Esophagus squamous epithelium (tissue), 5 donors: ENCODE measurements around the gene VWA5B2. TPM values are rescaled to one million over a fixed set of nuclear protein-coding genes. Genes with fewer than 3 reads are reported as not detected.

Source experiments
- DNase-seq: peaks from one replicate; lab custom pipeline; 2025; lab: John Stamatoyannopoulos, UW
- H3K27ac ChIP-seq, 4 donors: fragments of 200-600 bp; sonication (generic); one replicate each; pipeline ENCODE4 v1.5.1; 2016 to 2019; ENCODE audit warnings: mild to moderate bottlenecking in 1 of 4
- H3K27me3 ChIP-seq, 4 donors: fragments of 200-600 bp; sonication (generic); 1 replicate in 3 of 4; 2 replicates in 1 of 4; pipeline versions ENCODE4 v1.5.1 to v1.6.0; 2017 to 2021; ENCODE audit warnings: antibody characterized with exemption in 1 of 4
- H3K36me3 ChIP-seq, 3 donors: fragments of 200-600 bp; sonication (generic); one replicate each; pipeline ENCODE4 v1.5.1; 2016 to 2019
- H3K4me1 ChIP-seq, 3 donors: fragments of 200-600 bp; sonication (generic); one replicate each; pipeline ENCODE4 v1.5.1; 2017 to 2019
- H3K4me3 ChIP-seq, 4 donors: fragments of 200-600 bp; sonication (generic); 1 replicate in 3 of 4; 2 replicates in 1 of 4; pipeline ENCODE4 v1.5.1; 2016 to 2019; ENCODE audit warnings: mild to moderate bottlenecking in 2 of 4, moderate library complexity in 1 of 4
- H3K9me3 ChIP-seq, 3 donors: fragments of 200-600 bp; sonication (generic); one replicate each; pipeline ENCODE4 v1.5.1; 2016 to 2019
- CTCF ChIP-seq, 6 experiments: fragments of 450-650 bp in 4 of 6; fragments of 200-600 bp in 2 of 6; sonication (generic) in 2 of 6; IDR thresholded peaks; one replicate each; pipeline ENCODE4 v1.5.1; 2016 to 2019; ENCODE audit warnings: antibody characterized with exemption in 6 of 6, mild to moderate bottlenecking in 4 of 6, moderate library complexity in 4 of 6
- POLR2A ChIP-seq, 4 donors: fragments of 450-650 bp; IDR thresholded peaks; one replicate each; pipeline ENCODE4 v1.6.1; 2017; ENCODE audit warnings: antibody characterized with exemption in 4 of 4, mild to moderate bottlenecking in 4 of 4, moderate library complexity in 3 of 4
- WGBS, 2 donors: methylation state at CpG; one replicate each; pipeline ENCODE4 v1.1.5; 2018; 5-methylcytosine and 5-hydroxymethylcytosine counted together
- intact Hi-C: fragments of 100-400 bp; cut with DNase I; formaldehyde crosslinking; loops from one replicate; pipeline ENCODE4 v1.15.0; 2022
- total RNA-seq, 4 donors: library from RNA; depleted of rRNA; stranded (reverse); fragments of >200 nt; gene quantifications; one replicate each; pipeline ENCODE4 v1.1.0, GENCODE V29; 2016
- donor health status: DM: yes; HTN: yes; CAD: no.

Gene VWA5B2
- total RNA-seq, 4 donors from 2014 or later = 0.22 TPM; not detected in 3

- no peak for DNase-seq
- H3K27ac ChIP-seq = no peak overlapping the region
- no peaks in the 10 kb centered on the region for H3K9me3 ChIP-seq
- H3K4me1 ChIP-seq = peaks cover 0 to 10% (median 0%) of the 10 kb centered on the region in 3 donors
- peaks cover 0 to 78% (median 8%) of the 10 kb centered on the region in 4 donors for H3K27me3 ChIP-seq
- no peak for TF ChIP-seq POLR2A (IDR thresholded peaks at IDR 0.05)
- no peak for TF ChIP-seq CTCF (IDR thresholded peaks at IDR 0.05)
- intact Hi-C loops = no loop called here
- no peak overlapping the region for H3K4me3 ChIP-seq
- 47% methylated on average over 1 of the region's 1 CpG for WGBS, 2 donors
- no peaks in the 10 kb centered on the region for H3K36me3 ChIP-seq
These were observed 42.9 kb downstream of the VWA5B2 start for GRCh38 chr3:184272269-184272668.

- peaks cover 0 to 67% (median 8%) of the 10 kb centered on the region in 4 donors for H3K27me3 ChIP-seq
- DNase-seq = no peak
- no peak overlapping the region for H3K27ac ChIP-seq
- WGBS, 2 donors = 51 to 75% methylated on average over 5 to 12 of the region's 12 CpGs
- H3K9me3 ChIP-seq = no peaks in the 10 kb centered on the region
- intact Hi-C loops = no loop called here
- no peak overlapping the region for H3K4me3 ChIP-seq
- H3K4me1 ChIP-seq = peaks cover 0 to 10% (median 0%) of the 10 kb centered on the region in 3 donors
- TF ChIP-seq CTCF (IDR thresholded peaks at IDR 0.05) (no peak), POLR2A (IDR thresholded peaks at IDR 0.05) (no peak)
- no peaks in the 10 kb centered on the region for H3K36me3 ChIP-seq
These were observed 46.0 kb downstream of the VWA5B2 start for GRCh38 chr3:184275381-184275701.

GRCh38 chr3:184275961-184276910 is 46.9 kb downstream of the VWA5B2 start, which contains the start of gene ECE2:
ECE2 (plus strand) TSS chr3:184276022; CDS start chr3:184276154, 132 bp downstream.
- peak within 1 kb of the TSS in 2 of 4 donors; percentile 27 to 48 for H3K4me3 ChIP-seq
- no peaks in the 10 kb centered on the region for H3K9me3 ChIP-seq
- WGBS, 2 donors = 12 to 25% methylated on average over 13 to 16 of the region's 65 CpGs
- no peaks in the 10 kb centered on the region for H3K36me3 ChIP-seq
- H3K4me1 ChIP-seq = peaks cover 0 to 10% (median 0%) of the 10 kb centered on the region in 3 donors
- no peak for DNase-seq
- intact Hi-C loops = no loop called here
- H3K27me3 ChIP-seq = peaks cover 0 to 58% (median 8%) of the 10 kb centered on the region in 4 donors
- TF ChIP-seq POLR2A (IDR thresholded peaks at IDR 0.05) (no peak), CTCF (IDR thresholded peaks at IDR 0.05) (no peak)
- no peak within 1 kb of the TSS for H3K27ac ChIP-seq

GRCh38 chr3:184277366-184277765 is 48.0 kb downstream of the VWA5B2 start:
- TF ChIP-seq CTCF (IDR thresholded peaks at IDR 0.05) (no peak), POLR2A (IDR thresholded peaks at IDR 0.05) (no peak)
- Histone ChIP-seq H3K27me3 (peaks cover 0 to 55% (median 8%) of the 10 kb centered on the region in 4 donors), H3K4me3 (no peak overlapping the region), H3K27ac (no peak overlapping the region), H3K9me3 (no peaks in the 10 kb centered on the region), H3K4me1 (peaks cover 0 to 10% (median 0%) of the 10 kb centered on the region in 3 donors), H3K36me3 (no peaks in the 10 kb centered on the region)
- intact Hi-C loops = no loop called here
- WGBS, 2 donors = 59 to 95% methylated on average over 2 to 4 of the region's 6 CpGs
- DNase-seq = no peak

GRCh38 chr3:184282941-184283340 is 53.6 kb downstream of the VWA5B2 start:
- DNase-seq = no peak
- Histone ChIP-seq H3K27me3 (peaks cover 0 to 15% (median 0%) of the 10 kb centered on the region in 4 donors), H3K27ac (no peak overlapping the region), H3K4me1 (no peaks in the 10 kb centered on the region), H3K9me3 (no peaks in the 10 kb centered on the region), H3K36me3 (no peaks in the 10 kb centered on the region), H3K4me3 (no peak overlapping the region)
- WGBS, 2 donors = 80 to 85% methylated on average over 2 of the region's 4 CpGs
- intact Hi-C loops = loop anchor here (10.0 kb wide), 1 partner anchor 388 kb away; no protein-coding TSS in a partner anchor
- TF ChIP-seq POLR2A (IDR thresholded peaks at IDR 0.05) (no peak), CTCF (IDR thresholded peaks at IDR 0.05) (no peak)
